GM10248 (cell line): ENCODE results near the gene FLOT2.
"Not testable (repeated sequence)": the region's sequence is repeated elsewhere in the genome, so short reads cannot be mapped to it uniquely, and the experiment has no call there.

Source experiments
- CTCF ChIA-PET: fragments of 300-600 bp; sonication (Branson Sonifier 250); formaldehyde crosslinking; extraction: SDS; loops from one replicate; lab custom pipeline; 2021; ENCODE audit warnings: antibody characterized with exemption; lab: Yijun Ruan, JAX
- POLR2A ChIA-PET: fragments of 350-650 bp; sonication (Branson Sonifier 250); formaldehyde crosslinking; extraction: SDS; loops from one replicate; lab custom pipeline; 2020; ENCODE audit warnings: antibody characterized with exemption; lab: Yijun Ruan, JAX
- DNase-seq: peaks from one replicate; pipeline ENCODE4 v3.0.0; 2012; ENCODE audit errors: extremely low spot score
- CTCF ChIP-seq: IDR thresholded peaks from 2 replicates; pipeline ENCODE4 v1.5.1; 2012; ENCODE audit warnings: mild to moderate bottlenecking, low read depth; ENCODE audit errors: extremely low read depth, missing control alignments, control extremely low read depth

FLOT2 gene

GRCh38 chr17:28899212-28899815 lies 1.8 kb upstream of the FLOT2 start:
- POLR2A ChIA-PET: no interaction called here
- CTCF ChIA-PET: interaction anchor here (1.1 to 8.0 kb wide), 8 partner anchors 9 to 172 kb away, joined by 3 to 35 read pairs (median 10); partner anchors contain the start of gene TLCD1
- TF ChIP-seq CTCF: no peak

DNA sequence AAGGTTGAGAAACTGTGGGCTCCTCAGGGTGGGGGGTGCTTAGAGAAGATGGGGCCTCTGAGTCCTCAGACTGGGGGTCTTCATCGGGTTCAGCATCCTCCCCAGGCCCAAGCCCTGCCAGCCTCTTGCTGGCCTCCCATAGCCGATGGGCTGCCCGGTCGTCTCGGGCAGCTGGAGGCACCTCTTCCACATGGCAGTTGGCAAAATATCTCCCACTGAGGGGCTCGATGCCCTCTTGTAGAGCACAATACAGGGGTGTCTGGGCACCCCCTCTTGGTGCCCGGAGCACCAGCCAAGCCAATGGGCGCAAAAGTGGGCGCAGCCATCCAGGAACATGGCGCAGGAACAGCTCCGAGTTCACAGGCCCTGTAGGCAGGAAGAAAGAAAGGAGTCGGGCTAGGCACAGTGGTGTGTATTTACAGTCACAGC lies 1.0 kb upstream of the FLOT2 start:
- CTCF ChIA-PET: interaction anchor here (1.0 to 8.0 kb wide), 10 partner anchors 10 to 177 kb away, joined by 3 to 35 read pairs (median 8); partner anchors contain the start of gene TLCD1

More at GRCh38 chr17:28899212-28899815, 1.8 kb upstream of the FLOT2 start:
- DNase-seq: no peak

GRCh38 chr17:28897769-28898526 lies 415 bp upstream of the FLOT2 start:
- ChIA-PET CTCF (interaction anchor here (1.0 to 8.0 kb wide), 13 partner anchors 10 to 177 kb away, joined by 3 to 35 read pairs (median 4); partner anchors contain the start of gene TLCD1), POLR2A (no interaction called here)
- no peak for DNase-seq
- no peak for TF ChIP-seq CTCF

More for the DNA sequence above, 1.0 kb upstream of the FLOT2 start:
- no peak for DNase-seq
- POLR2A ChIA-PET: no interaction called here
- TF ChIP-seq CTCF: no peak

DNA sequence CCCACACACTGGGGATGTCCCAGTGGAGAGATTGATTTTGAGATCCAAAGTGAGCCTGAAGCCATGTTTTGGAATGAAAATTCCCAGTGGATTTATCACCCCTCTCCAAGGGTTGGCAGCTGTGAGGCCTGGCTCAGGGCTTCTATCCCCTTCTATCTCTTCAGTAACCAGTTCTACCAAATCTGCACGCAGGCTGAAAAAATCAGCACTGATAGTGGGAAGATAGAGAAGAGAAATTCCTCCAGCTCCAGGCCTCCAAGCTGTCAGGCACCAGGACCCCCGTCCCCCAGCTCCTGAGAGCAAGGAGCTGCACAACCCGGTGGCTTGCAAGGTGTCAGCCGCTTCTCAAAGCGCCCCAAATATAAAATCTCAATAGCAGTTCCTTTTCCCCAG lies 1.0 kb downstream of the FLOT2 start:
- no peak for DNase-seq
- POLR2A ChIA-PET: no interaction called here
- TF ChIP-seq CTCF: no peak
- CTCF ChIA-PET: interaction anchor here (0.8 to 8.0 kb wide), 10 partner anchors 8 to 248 kb away, joined by 3 to 35 read pairs (median 3); partner anchors contain the start of gene TLCD1

GRCh38 chr17:28895794-28896447 lies 1.6 kb downstream of the FLOT2 start:
- DNase-seq: no peak
- CTCF ChIA-PET: interaction anchor here (0.8 to 8.0 kb wide), 10 partner anchors 8 to 248 kb away, joined by 3 to 35 read pairs (median 3); partner anchors contain the start of gene TLCD1
- TF ChIP-seq CTCF: no peak
- POLR2A ChIA-PET: no interaction called here

GRCh38 chr17:28893248-28894183 lies 4.0 kb downstream of the FLOT2 start:
- POLR2A ChIA-PET: interaction anchor here (0.6 to 1.7 kb wide), 5 partner anchors 29 to 174 kb away, joined by 4 to 7 read pairs (median 7); partner anchors contain the start of genes FAM222B and RPL23A
- DNase-seq: not testable (repeated sequence)
- CTCF ChIA-PET: interaction anchor here (1.0 to 2.4 kb wide), 6 partner anchors 9 to 167 kb away, joined by 3 to 21 read pairs (median 4); partner anchors contain the start of genes DHRS13, FAM222B and TLCD1
